Gastrocnemius medialis (tissue), 4 donors: ENCODE measurements around the gene TSPAN9. TPM values are rescaled to one million over a fixed set of nuclear protein-coding genes. Genes with fewer than 3 reads are reported as not detected.

Source experiments
- ATAC-seq, 2 donors: fragments of 150-250 bp; one replicate each; pipeline ENCODE4 v1.9.1; 2016
- DNase-seq, 2 donors: peaks; one replicate each; pipeline ENCODE4 v3.0.0-alpha.2; 2019
- H3K27ac ChIP-seq, 4 donors: fragments of 200-600 bp; sonication (generic); 1 replicate in 1 of 4; 2 replicates in 3 of 4; pipeline ENCODE4 v1.5.1; 2016 to 2018; ENCODE audit warnings: mild to moderate bottlenecking in 2 of 4, moderate library complexity in 1 of 4
- H3K27me3 ChIP-seq, 3 donors: fragments of 200-600 bp; sonication (generic) in 2 of 3; 1 replicate in 1 of 3; 2 replicates in 2 of 3; pipeline versions ENCODE4 v1.5.1 to v1.6.0; 2016 to 2019; ENCODE audit warnings: mild to moderate bottlenecking in 1 of 3, moderate library complexity in 1 of 3
- H3K36me3 ChIP-seq, 2 donors: fragments of 200-600 bp; sonication (generic) in 1 of 2; one replicate each; pipeline ENCODE4 v1.5.1; 2017 to 2018
- H3K4me1 ChIP-seq, 2 donors: fragments of 200-600 bp; sonication (generic) in 1 of 2; one replicate each; pipeline ENCODE4 v1.5.1; 2016 to 2017; ENCODE audit warnings: mild to moderate bottlenecking in 2 of 2
- H3K4me3 ChIP-seq, 4 donors: fragments of 200-600 bp; sonication (generic) in 3 of 4; 1 replicate in 1 of 4; 2 replicates in 3 of 4; pipeline ENCODE4 v1.5.1; 2016 to 2019; ENCODE audit warnings: mild to moderate bottlenecking in 2 of 4
- H3K9me3 ChIP-seq, 3 donors: fragments of 200-600 bp; sonication (generic) in 2 of 3; 1 replicate in 1 of 3; 2 replicates in 2 of 3; pipeline ENCODE4 v1.5.1; 2016 to 2019
- POLR2A ChIP-seq, 2 donors: fragments of 450-650 bp; IDR thresholded peaks; one replicate each; pipeline ENCODE4 v1.6.1; 2017; ENCODE audit warnings: antibody characterized with exemption in 2 of 2, mild to moderate bottlenecking in 2 of 2, moderate library complexity in 2 of 2
- in situ Hi-C, 4 donors: fragments of 200-750 bp; cut with MboI; loops; one replicate each; pipeline versions ENCODE4 v1.15.0 to v1.8.0; 2017; ENCODE audit warnings: low sequenced_read_pairs in 4 of 4
- intact Hi-C: fragments of 100-400 bp; cut with DNase I; formaldehyde crosslinking; loops from one replicate; pipeline ENCODE4 v1.15.1; 2023; ENCODE audit warnings: low total_unique reads
- total RNA-seq, 4 donors: library from RNA; depleted of rRNA; stranded (reverse); fragments of >200 nt; gene quantifications; one replicate each; pipeline versions ENCODE4 v1.1.0 to v1.2.3, GENCODE V29; 2016
- TF ChIP-seq, protein P1 (sequence below), 5 experiments: fragments of 450-650 bp in 3 of 5; fragments of 200-600 bp in 2 of 5; sonication (generic) in 2 of 5; IDR thresholded peaks in 4 of 5; conservative IDR thresholded peaks in 1 of 5; 1 replicate in 4 of 5; 2 replicates in 1 of 5; pipeline ENCODE4 v1.5.1; 2016 to 2019; ENCODE audit warnings: antibody characterized with exemption in 5 of 5, mild to moderate bottlenecking in 3 of 5, moderate library complexity in 3 of 5

The TSPAN9 gene
- total RNA-seq, 4 donors from 2014 or later: 4.7 to 9.4 (median 7.4) TPM

DNA sequence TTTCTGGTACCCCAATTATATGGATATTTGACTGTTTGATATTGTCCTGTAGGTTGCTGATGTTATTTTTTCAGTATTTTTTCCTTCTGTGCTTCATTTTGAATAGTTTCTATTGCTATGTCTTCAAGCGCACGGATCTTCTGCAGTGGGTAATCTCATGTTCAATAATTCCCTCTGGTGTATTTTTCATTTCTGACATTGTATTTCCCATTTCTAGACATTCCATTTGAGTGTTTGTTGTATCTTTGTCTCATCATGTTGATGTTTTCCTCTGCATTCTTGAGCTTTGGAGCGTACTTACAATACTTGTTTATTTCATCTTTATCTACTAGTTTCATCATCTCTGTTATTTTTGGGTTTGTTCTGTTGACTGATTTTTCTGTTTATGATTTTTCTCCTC is 22.0 kb downstream of the TSPAN9 start:
- TF ChIP-seq POLR2A (IDR thresholded peaks at IDR 0.05): no peak
- TF ChIP-seq, protein P1, sequence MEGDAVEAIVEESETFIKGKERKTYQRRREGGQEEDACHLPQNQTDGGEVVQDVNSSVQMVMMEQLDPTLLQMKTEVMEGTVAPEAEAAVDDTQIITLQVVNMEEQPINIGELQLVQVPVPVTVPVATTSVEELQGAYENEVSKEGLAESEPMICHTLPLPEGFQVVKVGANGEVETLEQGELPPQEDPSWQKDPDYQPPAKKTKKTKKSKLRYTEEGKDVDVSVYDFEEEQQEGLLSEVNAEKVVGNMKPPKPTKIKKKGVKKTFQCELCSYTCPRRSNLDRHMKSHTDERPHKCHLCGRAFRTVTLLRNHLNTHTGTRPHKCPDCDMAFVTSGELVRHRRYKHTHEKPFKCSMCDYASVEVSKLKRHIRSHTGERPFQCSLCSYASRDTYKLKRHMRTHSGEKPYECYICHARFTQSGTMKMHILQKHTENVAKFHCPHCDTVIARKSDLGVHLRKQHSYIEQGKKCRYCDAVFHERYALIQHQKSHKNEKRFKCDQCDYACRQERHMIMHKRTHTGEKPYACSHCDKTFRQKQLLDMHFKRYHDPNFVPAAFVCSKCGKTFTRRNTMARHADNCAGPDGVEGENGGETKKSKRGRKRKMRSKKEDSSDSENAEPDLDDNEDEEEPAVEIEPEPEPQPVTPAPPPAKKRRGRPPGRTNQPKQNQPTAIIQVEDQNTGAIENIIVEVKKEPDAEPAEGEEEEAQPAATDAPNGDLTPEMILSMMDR (IDR thresholded peaks at IDR 0.05 in 4 of 5, conservative IDR thresholded peaks at IDR 0.05 in 1 of 5): no peak
- DNase-seq (no peak), ATAC-seq (no peak)
- in situ Hi-C loops: no loop called here
- peak overlapping the region in 2 of 4 donors; percentile 63 to 74 for H3K27ac ChIP-seq
- H3K4me1 ChIP-seq: peaks cover 7 to 25% of the 10 kb centered on the region in 2 donors
- no peak overlapping the region for H3K4me3 ChIP-seq
- H3K27me3 ChIP-seq: no peaks in the 10 kb centered on the region
- no peaks in the 10 kb centered on the region for H3K36me3 ChIP-seq
- intact Hi-C loops: no loop called here
- H3K9me3 ChIP-seq: no peaks in the 10 kb centered on the region

DNA sequence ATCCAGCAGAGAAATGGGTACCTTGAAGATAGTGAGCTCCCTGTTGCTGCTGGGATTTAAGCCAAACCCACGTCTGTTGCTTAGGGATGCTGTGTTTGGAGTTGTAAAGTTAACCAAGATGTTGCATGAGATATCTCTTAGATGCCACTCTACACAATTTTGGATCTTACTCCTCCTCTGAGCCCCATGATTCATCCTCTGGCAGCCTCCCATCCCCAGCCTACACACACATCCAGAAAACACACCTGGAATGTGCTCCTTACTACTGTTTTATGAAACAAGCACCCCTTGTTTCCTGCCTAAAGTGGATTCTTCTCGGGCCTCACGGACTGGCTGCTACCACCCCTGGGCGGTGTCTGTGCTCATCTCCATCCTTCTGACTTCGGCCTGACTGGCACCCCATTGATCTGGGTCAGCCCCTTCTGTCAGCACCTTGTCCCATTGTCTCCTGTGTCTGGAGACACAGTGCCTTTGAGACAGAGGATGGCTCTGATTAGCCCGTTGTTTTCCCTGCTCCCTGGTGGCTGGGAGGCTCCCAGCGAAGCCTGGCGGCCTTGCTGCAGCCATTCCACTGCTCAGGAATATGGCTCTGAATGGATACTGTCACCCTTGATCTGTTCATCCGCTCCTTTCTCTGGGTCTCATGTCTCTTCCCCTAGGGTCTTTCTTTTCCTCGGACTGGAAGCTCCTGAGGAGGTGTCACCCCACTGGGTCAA is 24.3 kb downstream of the TSPAN9 start:
- Histone ChIP-seq H3K27me3 (no peaks in the 10 kb centered on the region), H3K4me3 (no peak overlapping the region), H3K36me3 (no peaks in the 10 kb centered on the region), H3K9me3 (no peaks in the 10 kb centered on the region), H3K27ac (peak overlapping the region in 2 of 4 donors; percentile 41 to 64), H3K4me1 (peaks cover 9 to 34% of the 10 kb centered on the region in 2 donors)
- no peak for DNase-seq
- ATAC-seq: no peak
- TF ChIP-seq POLR2A (IDR thresholded peaks at IDR 0.05): no peak
- TF ChIP-seq, protein P1 (IDR thresholded peaks at IDR 0.05 in 4 of 5, conservative IDR thresholded peaks at IDR 0.05 in 1 of 5): no peak
- in situ Hi-C loops (no loop called here), intact Hi-C loops (no loop called here)

DNA sequence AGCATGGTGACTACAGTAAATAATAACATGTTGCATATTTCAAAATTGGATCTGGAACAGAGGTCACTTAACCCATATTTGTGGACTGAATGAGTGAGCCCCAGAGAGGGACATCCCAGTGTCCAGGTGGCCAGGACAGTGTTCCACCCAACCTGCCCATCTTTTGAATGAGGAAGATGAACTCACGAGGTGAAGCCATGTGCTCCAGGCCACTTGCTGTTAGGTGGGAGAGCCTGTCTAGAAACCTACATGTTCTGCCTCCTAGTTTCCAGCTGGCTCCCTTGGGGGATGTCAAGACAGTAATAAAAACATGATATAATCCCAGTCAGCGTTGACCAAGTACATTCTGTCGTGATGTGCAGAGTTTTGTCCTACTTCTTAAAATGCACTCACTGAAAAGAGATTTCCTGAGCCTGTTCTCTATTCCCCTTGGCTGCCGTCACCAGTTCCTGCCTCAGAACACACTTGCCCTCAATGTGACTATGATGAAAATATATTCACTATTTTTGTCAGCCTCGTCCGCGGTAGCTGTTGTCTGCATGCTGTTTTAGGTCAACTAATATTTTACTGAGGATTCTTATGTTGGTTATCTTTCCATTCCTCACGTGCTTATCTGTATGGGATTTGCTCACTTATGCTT is 25.7 kb downstream of the TSPAN9 start:
- no peaks in the 10 kb centered on the region for H3K27me3 ChIP-seq
- H3K4me1 ChIP-seq: peaks cover 7 to 38% of the 10 kb centered on the region in 2 donors
- in situ Hi-C loops: no loop called here
- H3K9me3 ChIP-seq: no peaks in the 10 kb centered on the region
- no peak for DNase-seq
- intact Hi-C loops: no loop called here
- no peak overlapping the region for H3K4me3 ChIP-seq
- peak; percentile 27 to 53 for ATAC-seq
- TF ChIP-seq, protein P1 (IDR thresholded peaks at IDR 0.05 in 4 of 5, conservative IDR thresholded peaks at IDR 0.05 in 1 of 5): no peak
- TF ChIP-seq POLR2A (IDR thresholded peaks at IDR 0.05): no peak
- no peaks in the 10 kb centered on the region for H3K36me3 ChIP-seq
- peak overlapping the region; percentile 49 to 64 (median 54) for H3K27ac ChIP-seq

DNA sequence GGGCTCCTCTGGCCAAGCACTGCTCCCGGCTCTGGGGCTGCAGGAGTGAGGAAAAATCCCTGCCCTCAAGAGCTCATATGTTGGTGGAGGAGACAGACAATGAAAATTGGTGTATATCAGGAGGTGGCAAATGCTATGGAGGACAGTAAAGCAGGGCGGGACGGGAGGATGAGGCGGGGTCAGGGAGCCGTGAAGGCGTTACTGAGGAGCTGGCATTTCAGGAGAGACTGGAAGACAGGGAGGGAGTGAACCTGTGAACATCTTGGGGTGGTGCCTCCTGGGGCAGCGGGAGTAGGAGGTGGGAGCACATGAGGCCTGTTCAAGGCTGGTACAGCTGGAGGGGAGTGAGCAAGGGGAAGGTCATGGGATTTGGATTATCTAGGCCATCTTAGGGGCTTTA is 26.6 kb downstream of the TSPAN9 start:
- Histone ChIP-seq H3K9me3 (no peaks in the 10 kb centered on the region), H3K27ac (peak overlapping the region in 3 of 4 donors; percentile 49 to 64 (median 59)), H3K27me3 (no peaks in the 10 kb centered on the region), H3K36me3 (no peaks in the 10 kb centered on the region), H3K4me1 (peaks cover 3 to 36% of the 10 kb centered on the region in 2 donors), H3K4me3 (no peak overlapping the region)
- intact Hi-C loops: no loop called here
- ATAC-seq (no peak), DNase-seq (no peak)
- TF ChIP-seq POLR2A (IDR thresholded peaks at IDR 0.05): no peak
- TF ChIP-seq, protein P1 (IDR thresholded peaks at IDR 0.05 in 4 of 5, conservative IDR thresholded peaks at IDR 0.05 in 1 of 5): no peak
- in situ Hi-C loops: no loop called here
